PC-9 (cell line): ENCODE measurements around the gene NRARP. TPM values are rescaled to one million over a fixed set of nuclear protein-coding genes. Genes with fewer than 3 reads are reported as not detected.

Source experiments
- BruUV-seq: library from RNA; stranded (reverse); fragments of 400-500 nt; replicated peaks from 2 replicates; lab custom pipeline; 2021; lab: Mats Ljungman, UMichigan
- CTCF ChIA-PET: fragments of 300-600 bp; sonication (Branson Sonifier 250); formaldehyde crosslinking; loops from one replicate; lab custom pipeline; 2022; ENCODE audit warnings: antibody characterized with exemption; lab: Charles Lee
- POLR2A ChIA-PET: fragments of 300-600 bp; sonication (Branson Sonifier 250); formaldehyde crosslinking; loops from one replicate; lab custom pipeline; 2022; ENCODE audit warnings: antibody characterized with exemption; ENCODE audit not compliant: unreplicated experiment; lab: Charles Lee
- DNase-seq, 2 experiments: peaks; one replicate each; pipeline versions ENCODE4 v3.0.0 to v3.0.0-alpha.2; 2015 to 2022; ENCODE audit warnings: mixed read lengths in 1 of 2
- H2AFZ ChIP-seq: fragments of 200-600 bp; sonication (generic); 2 replicates; pipeline ENCODE4 v1.8.1; 2017; ENCODE audit warnings: antibody characterized with exemption
- H3F3A ChIP-seq: fragments of 200-600 bp; sonication (generic); 2 replicates; pipeline ENCODE4 v1.8.1; 2017; ENCODE audit warnings: antibody characterized with exemption, mild to moderate bottlenecking, low read depth; ENCODE audit not compliant: insufficient read depth
- H3K27ac ChIP-seq: fragments of 200-600 bp; sonication (generic); 2 replicates; pipeline ENCODE4 v1.6.1; 2016; ENCODE audit warnings: mixed run types
- H3K27me3 ChIP-seq: fragments of 200-600 bp; sonication (generic); 2 replicates; pipeline ENCODE4 v1.6.1; 2016; ENCODE audit warnings: low read depth, mixed run types; ENCODE audit not compliant: insufficient read depth
- H3K36me3 ChIP-seq: fragments of 200-600 bp; sonication (generic); 2 replicates; pipeline ENCODE4 v1.6.1; 2016; ENCODE audit warnings: low read depth, mixed run types
- H3K4me1 ChIP-seq: fragments of 200-600 bp; sonication (generic); replicated peaks from 2 replicates; pipeline ENCODE4 v1.6.1; 2016; ENCODE audit warnings: mixed run types; ENCODE audit not compliant: insufficient read depth
- H3K4me2 ChIP-seq: fragments of 200-600 bp; sonication (generic); 2 replicates; pipeline ENCODE4 v1.6.1; 2017; ENCODE audit warnings: mixed run types
- H3K4me3 ChIP-seq: fragments of 200-600 bp; sonication (generic); 2 replicates; pipeline ENCODE4 v1.6.1; 2016; ENCODE audit warnings: mixed run types
- H3K79me2 ChIP-seq: fragments of 200-600 bp; sonication (generic); 2 replicates; pipeline ENCODE4 v1.6.1; 2017; ENCODE audit warnings: low read depth, mixed run types
- H3K9me2 ChIP-seq: fragments of 200-600 bp; sonication (generic); 2 replicates; pipeline ENCODE4 v1.8.1; 2017; ENCODE audit warnings: mild to moderate bottlenecking; ENCODE audit not compliant: insufficient read depth
- H3K9me3 ChIP-seq: fragments of 200-600 bp; sonication (generic); 2 replicates; pipeline ENCODE4 v1.8.1; 2016; ENCODE audit warnings: low read depth; ENCODE audit not compliant: insufficient read depth
- H4K20me1 ChIP-seq: fragments of 200-600 bp; sonication (generic); 2 replicates; pipeline ENCODE4 v1.8.1; 2017; ENCODE audit not compliant: insufficient read depth
- CTCF ChIP-seq: fragments of 200-600 bp; sonication (generic); conservative IDR thresholded peaks from 2 replicates; pipeline ENCODE4 v1.6.1; 2017; ENCODE audit warnings: mixed run types, antibody characterized with exemption, mild to moderate bottlenecking, moderate library complexity
- EZH2 ChIP-seq: fragments of 200-600 bp; sonication (generic); IDR thresholded peaks from 2 replicates; pipeline ENCODE4 v1.8.0; 2017; ENCODE audit warnings: antibody characterized with exemption, low read depth
- intact Hi-C: fragments of 100-400 bp; cut with micrococcal nuclease; formaldehyde crosslinking; loops from one replicate; pipeline ENCODE4 v1.10.0; 2022; ENCODE audit not compliant: unreplicated experiment
- total RNA-seq: library from RNA; stranded (reverse); gene quantifications from 2 replicates; pipeline ENCODE4 v1.2.3, GENCODE V29; 2021

NRARP gene
- total RNA-seq, 1 experiment from 2014 or later: 20.6 TPM

DNA sequence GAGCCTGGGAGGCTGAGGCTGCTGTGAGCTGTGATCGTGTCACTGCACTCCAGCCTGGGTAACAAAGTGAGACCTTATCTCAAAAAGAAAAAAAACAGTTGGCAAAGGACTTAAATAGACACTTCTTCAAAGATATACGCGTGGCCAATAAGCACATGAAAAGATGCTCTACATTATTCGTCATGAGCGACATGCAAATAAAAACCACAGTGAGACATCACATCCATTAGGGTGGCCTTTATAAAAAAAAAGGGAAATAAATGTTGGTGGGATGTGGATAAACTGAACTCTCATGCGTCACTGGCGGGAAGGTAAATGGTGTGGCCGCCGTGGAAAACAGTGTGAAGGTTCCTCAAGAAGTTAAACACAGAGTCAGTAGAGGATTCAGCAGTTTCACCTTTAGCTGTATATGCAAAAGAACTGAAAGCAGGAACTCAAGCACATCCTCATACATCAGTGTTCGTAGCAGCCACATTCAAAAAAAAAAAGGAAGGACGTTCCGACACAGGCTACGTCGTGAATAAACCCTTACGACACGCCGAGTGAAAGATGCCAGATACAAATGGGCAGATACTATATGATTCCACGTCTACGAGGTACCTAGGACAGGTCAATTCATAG, 24.5 kb upstream of the NRARP start:
- intact Hi-C loops: no loop called here
- H3K27me3 ChIP-seq: peaks cover 12% of the 10 kb centered on the region
- H3K9me2 ChIP-seq: no peaks in the 10 kb centered on the region
- H3F3A ChIP-seq: 0 out of 2 replicates have a peak, but pooled peaks cover 6% of the 10 kb centered on the region
- CTCF ChIA-PET: no interaction called here
- POLR2A ChIA-PET: no interaction called here
- no TSS peak for BruUV-seq
- DNase-seq: no peak
- no peaks in the 10 kb centered on the region for H3K9me3 ChIP-seq
- H3K27ac ChIP-seq: no peak overlapping the region
- H2AFZ ChIP-seq: no peak overlapping the region
- H3K4me3 ChIP-seq: no peak overlapping the region
- H4K20me1 ChIP-seq: no peaks in the 10 kb centered on the region
- TF ChIP-seq EZH2 (no peak), CTCF (no peak)
- H3K4me1 ChIP-seq: no peaks in the 10 kb centered on the region
- no peak overlapping the region for H3K4me2 ChIP-seq
- H3K79me2 ChIP-seq: no peaks in the 10 kb centered on the region
- no peaks in the 10 kb centered on the region for H3K36me3 ChIP-seq

- H3K27me3 ChIP-seq: peaks cover 5% of the 10 kb centered on the region; the same call in 1 of the 2 replicates
- H4K20me1 ChIP-seq: no peaks in the 10 kb centered on the region
- no peak overlapping the region for H3K4me3 ChIP-seq
- ChIA-PET CTCF (no interaction called here), POLR2A (no interaction called here)
- 0 out of 2 replicates have a peak, but pooled peaks cover 3% of the 10 kb centered on the region for H3F3A ChIP-seq
- H3K9me2 ChIP-seq: no peaks in the 10 kb centered on the region
- H3K4me1 ChIP-seq: no peaks in the 10 kb centered on the region
- no peaks in the 10 kb centered on the region for H3K36me3 ChIP-seq
- BruUV-seq: no TSS peak
- H3K4me2 ChIP-seq: no peak overlapping the region
- H3K9me3 ChIP-seq: no peaks in the 10 kb centered on the region
- no peak for DNase-seq
- intact Hi-C loops: no loop called here
- no peaks in the 10 kb centered on the region for H3K79me2 ChIP-seq
- TF ChIP-seq CTCF (no peak), EZH2 (no peak)
- no peak overlapping the region for H2AFZ ChIP-seq
- H3K27ac ChIP-seq: no peak overlapping the region
Measured at GRCh38 chr9:137325799-137326198, 23.7 kb upstream of the NRARP start.

GRCh38 chr9:137325124-137325523, 23.1 kb upstream of the NRARP start:
- Histone ChIP-seq H3K36me3 (no peaks in the 10 kb centered on the region), H3K4me3 (no peak overlapping the region), H3K4me1 (no peaks in the 10 kb centered on the region), H3F3A (no peaks in the 10 kb centered on the region), H3K27ac (no peak overlapping the region), H3K9me2 (no peaks in the 10 kb centered on the region), H3K79me2 (no peaks in the 10 kb centered on the region), H3K4me2 (no peak overlapping the region), H2AFZ (no peak overlapping the region), H3K9me3 (no peaks in the 10 kb centered on the region), H4K20me1 (no peaks in the 10 kb centered on the region), H3K27me3 (no peaks in the 10 kb centered on the region)
- no TSS peak for BruUV-seq
- CTCF ChIA-PET: no interaction called here
- TF ChIP-seq CTCF: no peak
- no peak for TF ChIP-seq EZH2
- DNase-seq: no peak
- intact Hi-C loops: no loop called here
- POLR2A ChIA-PET: no interaction called here
